Measurements from ENCODE around the gene PTPRN2.

DNA sequence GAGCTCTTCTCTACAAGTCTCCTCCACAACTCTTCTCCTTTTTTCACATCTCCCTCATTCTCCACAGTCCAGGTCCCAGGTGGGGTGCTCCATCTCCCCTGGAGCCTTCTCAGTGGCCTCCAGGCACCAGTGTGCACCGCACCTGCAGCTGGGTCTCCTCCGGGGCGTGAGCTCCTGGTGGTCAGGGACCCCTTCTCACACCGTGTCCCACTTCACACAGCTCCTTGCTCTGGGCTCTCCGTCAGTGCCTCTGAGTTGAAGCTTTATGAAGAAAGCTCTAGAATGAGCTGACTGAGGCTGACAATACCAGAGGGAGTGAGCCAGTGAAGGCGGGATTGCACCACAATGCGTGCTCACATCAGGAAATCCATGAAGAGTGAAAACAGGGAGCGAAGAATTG, 960.6 kb downstream of the PTPRN2 start:
- TF ChIP-seq POLR2AphosphoS5 (IDR thresholded peaks at IDR 0.05) (no peak), POLR2A (IDR thresholded peaks at IDR 0.05) (no peak)
- TF ChIP-seq, protein P1, sequence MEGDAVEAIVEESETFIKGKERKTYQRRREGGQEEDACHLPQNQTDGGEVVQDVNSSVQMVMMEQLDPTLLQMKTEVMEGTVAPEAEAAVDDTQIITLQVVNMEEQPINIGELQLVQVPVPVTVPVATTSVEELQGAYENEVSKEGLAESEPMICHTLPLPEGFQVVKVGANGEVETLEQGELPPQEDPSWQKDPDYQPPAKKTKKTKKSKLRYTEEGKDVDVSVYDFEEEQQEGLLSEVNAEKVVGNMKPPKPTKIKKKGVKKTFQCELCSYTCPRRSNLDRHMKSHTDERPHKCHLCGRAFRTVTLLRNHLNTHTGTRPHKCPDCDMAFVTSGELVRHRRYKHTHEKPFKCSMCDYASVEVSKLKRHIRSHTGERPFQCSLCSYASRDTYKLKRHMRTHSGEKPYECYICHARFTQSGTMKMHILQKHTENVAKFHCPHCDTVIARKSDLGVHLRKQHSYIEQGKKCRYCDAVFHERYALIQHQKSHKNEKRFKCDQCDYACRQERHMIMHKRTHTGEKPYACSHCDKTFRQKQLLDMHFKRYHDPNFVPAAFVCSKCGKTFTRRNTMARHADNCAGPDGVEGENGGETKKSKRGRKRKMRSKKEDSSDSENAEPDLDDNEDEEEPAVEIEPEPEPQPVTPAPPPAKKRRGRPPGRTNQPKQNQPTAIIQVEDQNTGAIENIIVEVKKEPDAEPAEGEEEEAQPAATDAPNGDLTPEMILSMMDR (IDR thresholded peaks at IDR 0.05), result no peak
